ENCODE results near the gene BTRC.

Gene BTRC

DNA sequence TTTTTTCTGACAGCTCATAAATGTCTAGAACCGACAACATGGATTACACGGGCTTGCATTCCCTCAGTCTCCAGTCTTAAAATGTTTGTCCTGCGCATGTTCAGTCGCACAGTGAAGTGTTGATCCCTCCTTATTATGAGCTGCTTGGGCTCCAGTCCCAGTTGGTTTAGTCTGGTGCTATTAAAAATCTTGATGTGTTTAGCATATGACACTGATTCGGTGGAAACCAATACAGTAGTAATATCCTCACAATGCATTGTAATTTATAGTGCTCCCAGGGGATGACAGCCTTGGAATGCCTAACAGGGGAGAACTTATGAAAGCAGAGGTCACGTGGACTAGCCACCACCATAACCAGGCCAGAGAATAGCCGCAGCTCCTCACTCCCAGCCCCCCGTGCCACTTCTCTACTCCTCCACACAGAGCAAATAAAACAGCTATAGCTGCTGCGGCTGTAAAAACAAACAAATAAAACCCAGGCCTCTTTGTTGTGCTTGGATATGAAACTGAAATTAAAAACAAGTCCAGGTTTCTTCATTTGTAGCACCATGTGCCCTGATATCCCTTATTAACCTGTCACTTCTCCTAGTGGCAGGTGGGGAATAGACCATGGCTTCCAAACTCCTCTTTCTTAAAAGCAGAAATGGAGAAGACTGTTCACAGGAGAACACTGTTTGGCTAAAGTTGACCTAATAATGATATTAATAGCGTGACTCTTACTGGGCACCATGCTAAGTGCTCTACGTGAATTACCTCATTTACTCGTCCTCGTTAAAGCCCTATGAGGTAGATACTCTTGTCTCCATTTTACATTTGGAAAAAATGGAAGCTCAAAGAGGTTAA is 241.8 kb downstream of the BTRC start:
- DNase-seq = no peak

DNA sequence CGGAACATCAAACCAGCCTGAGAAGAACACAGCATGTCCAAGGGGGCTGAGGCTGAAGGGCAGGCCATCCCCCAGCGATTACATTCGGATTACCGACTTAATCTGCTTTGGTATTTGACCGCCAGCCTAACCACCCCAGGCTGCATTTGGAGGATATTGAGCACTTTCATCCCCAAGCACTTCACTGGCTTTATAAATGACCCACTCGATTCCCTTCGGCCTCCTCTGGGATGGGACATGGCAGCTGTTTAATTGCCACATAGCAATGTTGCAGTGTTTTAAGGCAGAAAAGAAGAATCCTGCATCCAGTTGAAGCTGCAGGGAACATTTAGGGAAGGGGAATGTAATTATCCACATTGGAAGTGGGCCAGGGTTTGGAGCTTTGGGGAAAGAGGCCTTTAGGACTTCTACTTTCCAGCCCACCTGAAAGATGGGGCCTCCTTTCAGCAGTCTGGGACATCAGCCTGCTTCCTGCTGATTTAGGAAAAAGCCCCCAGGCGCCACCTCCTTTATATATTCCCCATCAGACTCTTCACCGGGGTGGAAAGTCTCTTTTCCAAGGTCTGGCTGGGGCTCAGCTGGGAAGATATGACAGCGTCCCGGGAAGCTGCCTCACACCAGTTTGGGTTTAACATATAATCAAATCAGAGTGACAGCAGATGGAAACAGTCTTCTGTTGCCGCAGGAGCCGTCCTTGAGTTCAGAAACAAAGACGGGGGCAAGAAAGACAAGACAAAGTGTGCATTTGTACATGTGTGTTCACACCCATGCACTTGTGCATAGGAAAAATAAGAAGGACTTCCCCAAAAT is 243.3 kb downstream of the BTRC start:
- DNase-seq = no peak

DNA sequence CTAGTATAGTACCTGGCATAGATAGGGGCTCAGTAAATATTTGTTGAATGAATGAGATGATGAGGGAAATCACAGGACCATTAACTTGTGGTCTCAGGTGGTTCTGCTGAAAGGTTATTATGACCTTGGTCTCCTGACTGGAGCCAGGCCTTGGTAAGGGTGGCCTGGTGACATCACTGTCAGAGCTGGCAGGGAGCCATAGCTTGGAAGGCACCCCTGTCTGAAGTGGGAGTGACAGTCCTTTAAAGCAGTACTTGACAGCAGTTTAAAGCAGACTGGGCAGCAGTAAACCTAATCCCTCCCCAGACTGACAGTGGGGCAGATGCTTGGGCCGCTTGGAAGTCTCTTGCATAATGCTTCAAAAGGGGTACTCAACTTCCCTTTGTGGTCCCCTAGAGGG is 247.6 kb downstream of the BTRC start:
- no peak for DNase-seq

DNA sequence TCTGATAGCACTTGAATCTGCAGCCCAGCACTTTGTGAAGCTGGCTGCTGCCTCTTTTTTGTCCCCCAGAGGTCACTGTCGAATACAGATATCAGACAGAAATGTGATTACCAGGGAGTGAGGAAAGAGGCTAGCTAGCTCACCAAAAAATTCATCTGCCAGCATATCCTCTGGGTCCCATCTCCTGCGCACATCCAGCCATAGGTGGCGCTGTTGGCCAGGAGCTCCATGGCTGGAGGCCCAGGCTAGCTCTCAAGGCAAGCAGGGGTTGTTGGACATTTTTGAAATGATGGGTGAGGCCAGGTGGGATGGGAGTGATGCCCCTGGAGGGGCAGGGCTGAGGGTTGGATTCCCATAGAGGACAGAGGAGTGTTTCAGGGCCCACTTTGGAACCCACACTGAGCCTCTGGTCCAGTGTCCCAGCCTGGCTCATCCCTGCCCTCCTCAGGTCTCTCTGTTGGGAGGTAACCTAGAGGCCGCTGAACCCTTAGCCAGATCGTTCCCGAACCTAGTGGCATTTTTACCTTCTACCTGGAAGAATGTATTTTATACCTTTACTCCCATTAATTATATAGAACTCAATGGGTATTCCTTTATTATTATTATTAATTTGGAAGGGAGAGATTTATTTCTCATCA is 248.9 kb downstream of the BTRC start:
- DNase-seq = peak; percentile 22

All from NCI-H1048 (cell line).